HCT116 (cell line): ENCODE data around the gene FGFR4. TPM values are rescaled to one million over a fixed set of nuclear protein-coding genes. Genes with fewer than 3 reads are reported as not detected.

ENCODE experiments used
- ATAC-seq: fragments of 200-7000 bp; cut with Tn5 transposase; 2 replicates; pipeline ENCODE4 v1.9.1; 2020; ENCODE audit warnings: mild to moderate bottlenecking, moderate library complexity
- BruUV-seq: library from RNA; stranded (reverse); fragments of 400-500 nt; replicated peaks from 2 replicates; lab custom pipeline; 2021; lab: Mats Ljungman, UMichigan
- CTCF ChIA-PET: fragments of 300-600 bp; sonication (Branson Sonifier 250); formaldehyde crosslinking; loops from one replicate; lab custom pipeline; 2021; ENCODE audit warnings: antibody characterized with exemption; lab: Charles Lee
- POLR2A ChIA-PET: fragments of 300-600, 350-600 bp; sonication (Branson Sonifier 250); formaldehyde crosslinking; loops from one replicate; lab custom pipeline; 2021; ENCODE audit warnings: antibody characterized with exemption; lab: Charles Lee
- RAD21 ChIA-PET, 2 experiments: fragments of 300-600 bp; sonication (Branson Sonifier 250); formaldehyde crosslinking; loops; one replicate each; lab custom pipeline; 2023; ENCODE audit warnings: low total read pairs in 2 of 2; ENCODE audit not compliant: uncharacterized antibody in 2 of 2, unreplicated experiment in 2 of 2, low non-redundant PET in 1 of 2; lab: Charles Lee
- DNase-seq: peaks from one replicate; pipeline ENCODE4 v3.0.0-alpha.2; 2010; ENCODE audit warnings: low read depth, low spot score
- H2AFZ ChIP-seq: fragments of 200-600 bp; shearing (Covaris generic), sonication (generic); 2 replicates; pipeline ENCODE4 v1.6.1; 2017; ENCODE audit warnings: low read depth, mixed run types, mixed read lengths, antibody characterized with exemption, low read length; ENCODE audit not compliant: poor library complexity, severe bottlenecking
- H3K27ac ChIP-seq: 2 replicates; pipeline ENCODE4 v1.5.1; 2012; ENCODE audit warnings: low read depth, low read length
- H3K27me3 ChIP-seq: fragments of 200-600 bp; sonication (generic); 2 replicates; pipeline ENCODE4 v1.6.1; 2016; ENCODE audit warnings: mixed run types, low read length, mixed read lengths; ENCODE audit not compliant: insufficient read depth
- H3K36me3 ChIP-seq, 2 experiments: fragments of 200-500 bp in 1 of 2; fragments of 200-600 bp in 1 of 2; sonication (Bioruptor generic) in 1 of 2; sonication (generic) in 1 of 2; 2 replicates each; pipeline versions ENCODE4 v1.5.1 to v1.6.1; 2014 to 2016; ENCODE audit warnings: low read length in 2 of 2, inconsistent platforms in 1 of 2, mixed read lengths in 1 of 2, mixed run types in 1 of 2; ENCODE audit not compliant: insufficient read depth in 2 of 2, control insufficient read depth in 1 of 2
- H3K4me1 ChIP-seq, 2 experiments: fragments of 200-600 bp in 1 of 2; sonication (generic) in 1 of 2; 2 replicates each; pipeline versions ENCODE4 v1.5.1 to v1.6.1; 2012 to 2017; ENCODE audit warnings: low read length in 2 of 2, inconsistent platforms in 1 of 2, mild to moderate bottlenecking in 1 of 2, mixed read lengths in 1 of 2, mixed run types in 1 of 2, moderate library complexity in 1 of 2; ENCODE audit not compliant: insufficient read depth in 2 of 2, control insufficient read depth in 1 of 2
- H3K4me2 ChIP-seq: fragments of 200-600 bp; sonication (generic); 2 replicates; pipeline ENCODE4 v1.6.1; 2017; ENCODE audit warnings: mixed run types, low read length, mixed read lengths
- H3K4me3 ChIP-seq, 2 experiments: fragments of 200-600 bp in 1 of 2; sonication (generic) in 1 of 2; replicated peaks in 1 of 2; 2 replicates each; pipeline ENCODE4 v1.5.1; 2011 to 2016; ENCODE audit warnings: low read length in 2 of 2, control low read depth in 1 of 2, low read depth in 1 of 2, mild to moderate bottlenecking in 1 of 2, mixed read lengths in 1 of 2, mixed run types in 1 of 2
- H3K79me2 ChIP-seq: fragments of 200-600 bp; sonication (generic); 2 replicates; pipeline ENCODE4 v1.6.1; 2017; ENCODE audit warnings: mild to moderate bottlenecking, mixed run types, low read length, moderate library complexity, mixed read lengths; ENCODE audit not compliant: insufficient read depth
- H3K9ac ChIP-seq: fragments of 200-600 bp; sonication (generic); 2 replicates; pipeline ENCODE4 v1.6.1; 2016; ENCODE audit warnings: low read length, mixed read lengths
- H3K9me2 ChIP-seq: fragments of 200-600 bp; sonication (generic), shearing (Covaris generic); 2 replicates; pipeline ENCODE4 v1.6.1; 2017; ENCODE audit warnings: mixed run types, mild to moderate bottlenecking, moderate library complexity; ENCODE audit not compliant: insufficient read depth
- H3K9me3 ChIP-seq, 2 experiments: fragments of 200-500 bp in 1 of 2; fragments of 200-600 bp in 1 of 2; sonication (Bioruptor generic) in 1 of 2; sonication (generic) in 1 of 2; 2 replicates each; pipeline ENCODE4 v1.6.1; 2014 to 2017; ENCODE audit warnings: low read length in 2 of 2, mixed read lengths in 2 of 2, inconsistent platforms in 1 of 2, low read depth in 1 of 2, mild to moderate bottlenecking in 1 of 2, mixed run types in 1 of 2, moderate library complexity in 1 of 2; ENCODE audit not compliant: control insufficient read depth in 1 of 2, insufficient read depth in 1 of 2
- H4K20me1 ChIP-seq: fragments of 200-600 bp; sonication (generic), shearing (Covaris generic); 2 replicates; pipeline ENCODE4 v1.6.1; 2017; ENCODE audit warnings: mixed run types, mild to moderate bottlenecking, moderate library complexity; ENCODE audit not compliant: insufficient read depth
- CBX3 ChIP-seq: IDR thresholded peaks from 2 replicates; pipeline ENCODE4 v1.6.1; 2012; ENCODE audit warnings: low read depth
- CEBPB ChIP-seq: IDR thresholded peaks from 2 replicates; pipeline ENCODE4 v1.6.1; 2012; ENCODE audit warnings: low read depth
- CTCF ChIP-seq, 3 experiments: fragments of 200-600 bp in 1 of 3; sonication (generic) in 1 of 3; IDR thresholded peaks in 2 of 3; conservative IDR thresholded peaks in 1 of 3; 2 replicates each; pipeline ENCODE4 v1.5.1; 2012 to 2017; ENCODE audit warnings: low read depth in 2 of 3, low read length in 2 of 3, antibody characterized with exemption in 1 of 3, borderline replicate concordance in 1 of 3, control low read depth in 1 of 3, mild to moderate bottlenecking in 1 of 3, mixed read lengths in 1 of 3, mixed run types in 1 of 3, moderate library complexity in 1 of 3; ENCODE audit not compliant: insufficient read depth in 1 of 3
- EGR1 ChIP-seq: IDR thresholded peaks from 2 replicates; pipeline ENCODE4 v1.6.1; 2012; ENCODE audit warnings: low read depth
- ELF1 ChIP-seq: IDR thresholded peaks from 2 replicates; pipeline ENCODE4 v1.6.1; 2012; ENCODE audit warnings: low read depth, borderline replicate concordance
- EZH2 ChIP-seq: fragments of 200-600 bp; sonication (generic); IDR thresholded peaks from 2 replicates; pipeline ENCODE4 v1.6.1; 2017; ENCODE audit warnings: antibody characterized with exemption, mixed run types
- EZH2phosphoT487 ChIP-seq: fragments of 200-600 bp; IDR thresholded peaks from 2 replicates; pipeline ENCODE4 v1.6.1; 2018; ENCODE audit warnings: antibody characterized with exemption, borderline replicate concordance
- JUND ChIP-seq: IDR thresholded peaks from 2 replicates; pipeline ENCODE4 v1.6.1; 2012
- MAX ChIP-seq: IDR thresholded peaks from 2 replicates; pipeline ENCODE4 v1.6.1; 2012
- POLR2A ChIP-seq: IDR thresholded peaks from 2 replicates; pipeline ENCODE4 v1.7.0; 2011; ENCODE audit warnings: borderline replicate concordance; ENCODE audit not compliant: insufficient read depth, insufficient read length; ENCODE audit errors: extremely low read depth
- POLR2AphosphoS5 ChIP-seq: IDR thresholded peaks from 2 replicates; pipeline ENCODE4 v1.6.1; 2011; ENCODE audit warnings: mild to moderate bottlenecking, low read depth, low read length, moderate library complexity
- REST ChIP-seq: IDR thresholded peaks from 2 replicates; pipeline ENCODE4 v1.6.1; 2012; ENCODE audit warnings: low read depth
- SIN3A ChIP-seq: IDR thresholded peaks from 2 replicates; pipeline ENCODE4 v1.6.1; 2012; ENCODE audit warnings: low read depth
- SP1 ChIP-seq: IDR thresholded peaks from 2 replicates; pipeline ENCODE4 v1.6.1; 2012; ENCODE audit warnings: low read depth
- SRF ChIP-seq: IDR thresholded peaks from 2 replicates; pipeline ENCODE4 v1.6.1; 2012; ENCODE audit warnings: low read depth
- TCF7L2 ChIP-seq: IDR thresholded peaks from 2 replicates; pipeline ENCODE4 v1.7.0; 2011; ENCODE audit warnings: borderline replicate concordance, inconsistent platforms; ENCODE audit not compliant: insufficient read depth, insufficient read length; ENCODE audit errors: extremely low read depth
- YY1 ChIP-seq: IDR thresholded peaks from 2 replicates; pipeline ENCODE4 v1.6.1; 2011; ENCODE audit warnings: low read length, low read depth, moderate library complexity, mild to moderate bottlenecking; ENCODE audit not compliant: insufficient replicate concordance; ENCODE audit errors: extremely low read depth
- ZBTB33 ChIP-seq: IDR thresholded peaks from 2 replicates; pipeline ENCODE4 v1.6.1; 2011; ENCODE audit warnings: mild to moderate bottlenecking, low read length, moderate library complexity; ENCODE audit not compliant: insufficient replicate concordance; ENCODE audit errors: extremely low read depth
- ZFX ChIP-seq: fragments of 450-650 bp; IDR thresholded peaks from 2 replicates; pipeline ENCODE4 v1.6.1; 2017
- ZNF274 ChIP-seq: fragments of 200-500 bp; sonication (Bioruptor generic); IDR thresholded peaks from 2 replicates; pipeline ENCODE4 v1.6.1; 2014; ENCODE audit warnings: mild to moderate bottlenecking, low read depth, low read length, inconsistent platforms
- intact Hi-C: fragments of 100-400 bp; cut with micrococcal nuclease; formaldehyde crosslinking; loops from 2 replicates; pipeline ENCODE4 v1.10.0; 2022
- total RNA-seq: library from RNA; stranded (reverse); gene quantifications from one replicate; pipeline ENCODE4 v1.2.1, GENCODE V29; 2021; ENCODE audit not compliant: unreplicated experiment

The FGFR4 gene
- total RNA-seq, 1 experiment from 2014 or later, result 78.1 TPM

GRCh38 chr5:177116631-177117373 lies 30.1 kb downstream of the FGFR4 start:
- no TSS peak for BruUV-seq
- Histone ChIP-seq H3K4me3 (no peak overlapping the region), H3K36me3 (no peaks in the 10 kb centered on the region), H4K20me1 (no peaks in the 10 kb centered on the region), H3K27me3 (no peaks in the 10 kb centered on the region), H3K9ac (no peak overlapping the region), H3K27ac (no peak overlapping the region), H3K4me2 (no peak overlapping the region), H2AFZ (no peak overlapping the region), H3K9me2 (no peaks in the 10 kb centered on the region), H3K4me1 (no peaks in the 10 kb centered on the region; a peak in 1 of 4 replicates), H3K9me3 (no peaks in the 10 kb centered on the region), H3K79me2 (no peaks in the 10 kb centered on the region)
- no peak for ATAC-seq
- ChIA-PET CTCF (no interaction called here), POLR2A (no interaction called here), RAD21 (no interaction called here)
- intact Hi-C loops, result no loop called here
- no peak for TF ChIP-seq EZH2
- TF ChIP-seq JUND, result no peak
- no peak for TF ChIP-seq ZNF274
- no peak for TF ChIP-seq POLR2AphosphoS5
- no peak for TF ChIP-seq REST
- TF ChIP-seq CTCF (IDR thresholded peaks at IDR 0.05 in 2 of 3, conservative IDR thresholded peaks at IDR 0.05 in 1 of 3; ENCODE audit: borderline replicate concordance in 1 of 3, insufficient read depth in 1 of 3, low read depth in 2 of 3, low read length in 2 of 3), result no peak
- TF ChIP-seq EZH2phosphoT487, result no peak
- TF ChIP-seq ZBTB33, result no peak
- TF ChIP-seq POLR2A, result no peak
- TF ChIP-seq MAX, result no peak
- TF ChIP-seq SRF, result no peak
- TF ChIP-seq TCF7L2, result no peak
- TF ChIP-seq SP1, result no peak
- TF ChIP-seq CEBPB, result no peak
- no peak for TF ChIP-seq ZFX
- TF ChIP-seq SIN3A, result no peak
- TF ChIP-seq ELF1, result no peak
- no peak for TF ChIP-seq EGR1
- no peak for TF ChIP-seq YY1
- TF ChIP-seq CBX3, result no peak
- DNase-seq, result no peak
